ENCODE results near the gene FIGN.

GRCh38 chr2:163612332-163612731 is 123.5 kb downstream of the FIGN start:
- TF ChIP-seq EZH2phosphoT487 (IDR thresholded peaks at IDR 0.05; ENCODE audit: insufficient read depth, low read depth): no peak
- TF ChIP-seq EZH2 (IDR thresholded peaks at IDR 0.05; ENCODE audit: insufficient read depth, poor library complexity, severe bottlenecking): no peak
